NCI-H2227 treated with DMSO at 0.1 percent for 48 hours (cell line): ENCODE measurements around the gene TBC1D4.

ENCODE experiments used
- DNase-seq: peaks from one replicate; lab custom pipeline; 2025; lab: John Stamatoyannopoulos, UW

TBC1D4 gene, protein sequence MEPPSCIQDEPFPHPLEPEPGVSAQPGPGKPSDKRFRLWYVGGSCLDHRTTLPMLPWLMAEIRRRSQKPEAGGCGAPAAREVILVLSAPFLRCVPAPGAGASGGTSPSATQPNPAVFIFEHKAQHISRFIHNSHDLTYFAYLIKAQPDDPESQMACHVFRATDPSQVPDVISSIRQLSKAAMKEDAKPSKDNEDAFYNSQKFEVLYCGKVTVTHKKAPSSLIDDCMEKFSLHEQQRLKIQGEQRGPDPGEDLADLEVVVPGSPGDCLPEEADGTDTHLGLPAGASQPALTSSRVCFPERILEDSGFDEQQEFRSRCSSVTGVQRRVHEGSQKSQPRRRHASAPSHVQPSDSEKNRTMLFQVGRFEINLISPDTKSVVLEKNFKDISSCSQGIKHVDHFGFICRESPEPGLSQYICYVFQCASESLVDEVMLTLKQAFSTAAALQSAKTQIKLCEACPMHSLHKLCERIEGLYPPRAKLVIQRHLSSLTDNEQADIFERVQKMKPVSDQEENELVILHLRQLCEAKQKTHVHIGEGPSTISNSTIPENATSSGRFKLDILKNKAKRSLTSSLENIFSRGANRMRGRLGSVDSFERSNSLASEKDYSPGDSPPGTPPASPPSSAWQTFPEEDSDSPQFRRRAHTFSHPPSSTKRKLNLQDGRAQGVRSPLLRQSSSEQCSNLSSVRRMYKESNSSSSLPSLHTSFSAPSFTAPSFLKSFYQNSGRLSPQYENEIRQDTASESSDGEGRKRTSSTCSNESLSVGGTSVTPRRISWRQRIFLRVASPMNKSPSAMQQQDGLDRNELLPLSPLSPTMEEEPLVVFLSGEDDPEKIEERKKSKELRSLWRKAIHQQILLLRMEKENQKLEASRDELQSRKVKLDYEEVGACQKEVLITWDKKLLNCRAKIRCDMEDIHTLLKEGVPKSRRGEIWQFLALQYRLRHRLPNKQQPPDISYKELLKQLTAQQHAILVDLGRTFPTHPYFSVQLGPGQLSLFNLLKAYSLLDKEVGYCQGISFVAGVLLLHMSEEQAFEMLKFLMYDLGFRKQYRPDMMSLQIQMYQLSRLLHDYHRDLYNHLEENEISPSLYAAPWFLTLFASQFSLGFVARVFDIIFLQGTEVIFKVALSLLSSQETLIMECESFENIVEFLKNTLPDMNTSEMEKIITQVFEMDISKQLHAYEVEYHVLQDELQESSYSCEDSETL (N-terminal part only)

DNA sequence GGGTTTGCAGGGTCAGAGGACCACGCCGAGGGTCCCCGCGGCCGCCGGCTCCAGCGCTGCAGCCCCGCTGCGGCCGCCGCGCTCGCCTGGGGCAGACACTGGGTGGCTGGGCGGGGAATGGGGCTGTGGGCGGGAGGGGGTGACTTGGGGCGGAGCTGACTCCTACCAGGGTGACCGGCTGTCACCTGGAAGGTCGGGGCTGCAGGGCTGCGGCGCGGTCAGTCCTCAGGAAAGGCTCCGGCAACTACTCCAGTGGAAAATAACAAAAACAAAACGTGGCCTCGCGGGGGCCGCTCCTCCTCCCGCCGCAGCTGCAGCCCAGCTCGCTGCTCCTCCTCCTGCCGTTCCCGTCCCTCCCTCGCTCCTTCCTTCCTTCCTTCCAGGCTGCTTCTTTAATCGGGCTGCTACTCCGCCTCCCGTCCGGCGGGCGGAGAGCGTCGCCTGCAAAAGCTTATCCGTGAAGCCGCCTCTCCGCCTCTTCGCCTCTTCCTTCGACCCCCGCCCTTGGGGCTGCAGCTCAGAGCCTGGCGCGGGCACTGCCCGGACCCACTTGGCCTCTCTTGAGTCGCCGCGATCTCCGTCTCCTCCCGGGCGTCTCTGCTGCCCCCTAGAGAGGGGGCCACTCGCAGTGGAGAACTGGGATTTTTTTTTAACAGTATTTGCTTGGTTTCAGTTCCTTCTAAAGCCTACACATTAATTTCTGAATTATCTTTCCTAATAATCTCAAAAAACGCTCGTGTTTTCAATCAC lies at the start of gene TBC1D4:
Gene TBC1D4, minus strand, starts transcription at position 100 of the 750 bp plus-strand sequence. CDS start 402 bp downstream, outside the sequence.
- DNase-seq: peak; percentile 76

DNA sequence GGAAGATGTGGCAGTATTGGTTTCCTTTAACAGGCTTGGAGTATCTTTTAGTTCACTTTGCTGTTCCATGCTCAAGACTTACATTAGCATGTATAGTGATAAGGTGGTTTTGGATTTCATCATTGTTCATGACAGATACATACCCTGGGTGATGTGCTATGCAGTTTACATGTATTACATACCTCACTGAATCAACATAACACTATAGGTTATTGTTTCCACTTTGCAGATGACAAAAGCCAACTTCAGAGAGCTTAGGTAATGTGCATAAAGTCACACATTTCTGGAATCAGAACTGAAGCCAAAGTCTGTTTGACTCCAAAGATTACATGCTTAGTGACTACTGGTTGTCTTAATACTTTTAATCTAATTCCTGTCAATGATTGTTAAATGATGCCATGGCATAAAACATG lies 48.6 kb upstream of the TBC1D4 start:
- no peak for DNase-seq

DNA sequence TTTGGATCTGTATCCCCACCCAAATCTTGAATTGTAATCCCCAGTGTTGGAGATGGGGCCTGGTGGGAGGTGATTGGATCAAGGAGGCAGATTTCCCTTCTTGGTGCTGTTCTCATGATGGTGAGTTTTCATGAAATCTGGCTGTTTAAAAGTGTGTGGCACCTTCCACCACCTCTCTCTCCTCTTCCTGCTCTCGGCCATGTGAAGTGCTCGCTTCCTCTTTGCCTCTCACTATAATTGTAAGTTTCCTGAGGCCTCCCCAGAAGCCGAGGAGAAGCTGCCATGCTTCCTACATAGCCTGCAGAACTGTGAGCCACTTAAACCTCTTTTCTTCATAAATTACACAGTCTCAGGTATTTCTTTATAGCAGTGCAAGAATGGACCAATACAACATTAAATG lies 40.0 kb upstream of the TBC1D4 start:
- DNase-seq: no peak

DNA sequence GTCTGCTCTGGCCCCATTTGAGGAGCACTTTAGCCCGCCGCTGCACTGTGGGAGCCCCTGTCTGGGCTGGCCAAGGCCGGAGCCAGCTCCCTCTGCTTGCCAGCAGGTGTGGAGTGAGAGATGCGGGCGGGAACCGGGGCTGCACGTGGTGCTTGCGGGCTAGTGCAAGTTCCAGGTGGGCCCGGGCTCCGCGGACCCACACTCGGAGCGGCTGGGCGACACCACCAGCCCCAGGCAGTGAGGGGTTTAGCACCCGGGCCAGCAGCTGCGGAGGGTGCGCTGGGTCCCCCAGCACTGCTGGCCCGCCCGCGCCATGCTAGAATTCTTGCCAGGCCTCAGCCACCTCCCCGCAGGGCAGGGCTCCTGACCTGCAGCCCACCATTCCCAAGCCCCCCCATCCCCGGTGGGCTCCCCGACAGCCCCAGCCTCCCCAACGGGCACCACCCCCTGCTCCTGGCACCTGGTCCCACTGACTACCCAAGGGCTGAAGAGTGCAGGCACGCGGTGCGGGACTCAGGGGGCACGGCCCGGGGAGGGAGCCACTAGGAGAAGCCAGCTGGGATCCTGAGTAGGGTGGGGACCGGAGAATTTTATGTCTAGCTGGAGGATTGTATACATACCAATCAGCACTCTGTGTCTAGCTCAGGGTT lies 36.6 kb upstream of the TBC1D4 start:
- DNase-seq: no peak

DNA sequence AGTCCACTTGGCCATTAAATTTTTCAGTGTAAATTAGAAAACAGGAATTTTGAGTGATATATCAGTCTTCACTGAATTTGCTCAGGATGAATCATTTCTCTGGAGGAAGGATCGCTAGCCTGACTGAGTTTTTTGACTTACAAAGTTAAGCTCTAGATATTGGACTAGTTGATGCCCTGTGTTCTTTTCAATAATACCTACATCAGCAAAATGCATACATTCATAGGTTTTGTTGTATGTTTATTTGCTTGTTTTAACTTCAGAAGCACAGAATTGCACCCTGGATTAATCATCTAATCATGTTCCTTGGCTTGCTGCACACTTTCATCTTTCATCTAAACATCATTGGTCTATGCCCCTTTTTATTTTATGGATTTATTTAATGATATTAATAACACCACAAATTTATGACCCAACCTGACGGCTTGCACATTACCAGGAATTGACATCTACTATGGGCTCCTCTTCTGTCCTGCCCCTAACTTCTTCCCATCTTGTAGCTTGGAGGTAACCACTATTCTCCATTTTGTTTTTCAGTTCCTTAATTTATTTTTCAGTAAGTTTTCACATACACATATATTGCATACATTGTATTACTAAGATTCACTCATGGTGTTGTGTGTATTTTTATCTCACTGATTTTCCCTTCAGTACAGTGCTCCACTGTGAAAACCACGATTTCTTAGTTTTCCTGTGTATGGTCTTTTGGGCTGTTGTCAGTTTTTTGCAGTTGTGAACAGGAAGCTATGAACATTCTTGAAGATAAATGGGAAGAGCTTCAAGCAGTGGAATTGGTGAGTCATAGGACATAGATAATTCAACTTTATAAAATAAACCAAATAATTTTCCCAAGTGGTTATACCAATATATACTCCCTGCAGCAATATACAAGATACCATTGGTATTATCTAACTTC lies 32.4 kb upstream of the TBC1D4 start:
- DNase-seq: no peak

DNA sequence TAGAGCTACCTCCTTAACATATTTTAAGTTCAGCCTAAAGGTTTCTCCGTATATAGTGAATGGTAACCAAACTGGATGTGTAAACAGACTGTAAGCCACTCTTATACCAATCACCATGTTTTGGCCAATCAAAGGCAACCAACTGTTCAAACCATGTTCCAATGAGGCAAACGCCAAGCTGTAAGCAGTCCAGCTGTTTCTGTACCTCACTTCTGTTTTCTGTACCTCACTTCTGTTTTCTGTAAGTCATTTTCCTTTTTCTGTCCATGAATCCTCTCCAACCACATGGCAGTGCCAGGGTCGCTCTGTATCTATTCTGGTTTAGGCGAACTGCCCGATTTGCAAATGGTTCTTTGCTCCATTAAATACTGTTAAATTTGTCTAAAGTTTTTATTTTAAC lies 31.3 kb upstream of the TBC1D4 start:
- no peak for DNase-seq

DNA sequence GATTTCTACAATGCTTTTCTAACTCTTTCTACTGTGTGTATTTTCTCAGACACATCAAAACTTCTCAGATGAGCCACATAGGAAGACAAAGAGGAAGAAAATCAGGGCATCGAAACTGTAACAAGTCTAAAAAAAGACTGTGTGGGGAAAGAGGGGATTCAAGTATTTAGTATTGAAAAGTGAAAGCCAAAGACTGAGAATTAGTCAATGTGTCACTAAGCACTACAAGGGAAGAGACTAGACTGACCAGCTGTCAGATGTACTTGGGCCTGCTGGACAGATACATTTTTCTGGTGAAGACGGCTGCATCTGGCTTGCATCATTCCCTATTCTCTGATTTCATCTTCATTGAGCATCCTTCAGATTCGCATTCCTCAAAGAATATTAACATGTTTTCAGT lies 30.3 kb upstream of the TBC1D4 start:
- no peak for DNase-seq

DNA sequence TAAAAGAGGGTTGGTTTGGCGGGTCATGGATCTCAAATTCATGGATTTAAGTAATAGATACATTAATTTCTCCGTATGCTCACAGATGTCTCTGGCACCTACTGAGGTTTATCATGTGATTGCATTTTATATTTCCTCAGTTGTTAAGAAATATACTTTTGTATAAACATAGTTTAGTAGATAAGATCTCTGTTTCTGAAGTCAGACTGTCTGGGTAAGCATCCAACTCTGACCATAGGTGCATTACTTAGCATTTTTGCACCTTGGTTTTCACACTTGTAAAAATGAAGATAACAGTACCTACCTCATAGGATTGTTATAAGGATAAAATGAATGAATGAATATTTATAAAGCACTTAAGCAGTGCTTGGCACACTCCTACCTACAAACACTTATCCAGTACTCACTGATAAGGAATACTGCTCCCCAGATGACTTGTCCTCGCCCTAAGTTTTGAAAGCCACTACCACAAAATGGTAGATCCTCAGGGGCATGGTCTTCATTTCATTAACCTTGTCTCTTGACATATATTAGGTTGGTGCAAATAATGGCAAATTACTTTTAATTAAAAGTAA lies 29.2 kb upstream of the TBC1D4 start:
- DNase-seq: no peak

DNA sequence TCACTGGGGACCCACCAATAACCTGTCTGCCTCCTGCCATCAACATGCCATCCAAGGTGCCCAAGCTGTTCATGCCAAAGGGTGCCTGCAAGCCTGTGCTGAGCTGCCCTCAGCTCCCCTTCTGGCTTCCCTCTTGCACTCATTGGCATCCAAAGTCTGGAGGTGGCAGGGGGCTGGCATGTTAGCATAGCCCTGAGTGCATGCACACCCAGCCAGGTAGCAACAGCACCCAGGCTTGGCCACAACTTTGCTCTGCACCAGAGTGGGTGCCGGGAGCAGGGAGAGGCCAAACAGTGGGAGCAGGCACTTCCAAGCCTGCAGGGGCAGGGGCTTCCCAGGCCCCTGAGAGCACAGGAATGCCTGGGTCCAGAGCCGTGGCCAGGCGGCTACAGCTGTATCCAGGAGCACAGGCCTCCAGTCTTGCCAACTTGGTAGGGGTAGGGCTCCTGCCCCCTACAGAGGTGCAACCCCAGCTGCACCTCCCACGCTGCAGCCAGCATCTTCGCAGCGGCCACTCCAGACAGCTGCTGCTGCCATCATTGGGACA lies 26.1 kb upstream of the TBC1D4 start:
- no peak for DNase-seq

DNA sequence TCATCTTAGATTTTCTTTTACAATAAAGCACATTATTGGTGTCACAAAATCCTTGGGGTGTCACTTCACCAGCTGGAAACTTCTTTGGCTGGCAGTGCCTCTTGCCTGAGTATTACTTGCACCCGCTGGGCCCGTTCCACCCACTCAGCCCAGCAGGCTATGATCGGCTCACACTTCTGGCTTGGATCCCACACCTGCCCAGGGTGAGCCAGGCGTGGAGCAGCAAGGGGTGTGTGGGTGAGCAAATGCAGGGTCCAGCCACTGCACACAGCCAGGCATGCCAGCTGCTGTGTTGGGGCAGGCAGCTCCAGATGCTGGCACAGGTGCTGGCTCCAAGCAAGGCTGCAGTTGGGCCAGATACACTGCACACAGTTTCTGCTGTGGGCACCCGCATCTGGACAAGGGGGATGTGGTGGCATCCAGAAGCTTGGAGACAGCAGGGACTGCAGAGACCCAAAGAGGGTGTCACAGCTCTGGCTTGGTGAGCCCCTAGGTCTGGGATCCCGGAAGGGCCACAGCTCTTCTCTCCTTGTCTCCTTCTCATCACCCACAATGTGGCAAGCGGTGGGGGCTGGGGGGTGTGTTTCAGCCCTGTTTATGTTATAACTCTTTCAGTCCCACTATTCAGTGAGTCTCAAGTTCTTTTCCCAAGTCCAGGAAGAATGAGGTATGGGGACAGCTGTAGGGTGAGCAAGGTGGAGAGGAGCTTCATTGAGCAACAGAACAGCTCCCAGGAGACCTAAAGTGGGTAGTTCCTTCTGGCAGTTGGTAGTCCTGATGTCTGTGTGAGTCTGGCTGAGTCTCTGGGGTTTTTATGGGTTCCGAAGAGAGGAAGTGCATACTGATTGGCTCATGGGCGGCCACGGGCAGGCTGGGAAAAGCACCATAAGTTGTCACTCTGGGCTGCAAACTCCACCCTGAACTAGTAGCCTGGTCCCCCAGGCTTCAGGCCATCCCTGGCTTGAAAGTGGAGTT lies 25.3 kb upstream of the TBC1D4 start:
- DNase-seq: no peak

DNA sequence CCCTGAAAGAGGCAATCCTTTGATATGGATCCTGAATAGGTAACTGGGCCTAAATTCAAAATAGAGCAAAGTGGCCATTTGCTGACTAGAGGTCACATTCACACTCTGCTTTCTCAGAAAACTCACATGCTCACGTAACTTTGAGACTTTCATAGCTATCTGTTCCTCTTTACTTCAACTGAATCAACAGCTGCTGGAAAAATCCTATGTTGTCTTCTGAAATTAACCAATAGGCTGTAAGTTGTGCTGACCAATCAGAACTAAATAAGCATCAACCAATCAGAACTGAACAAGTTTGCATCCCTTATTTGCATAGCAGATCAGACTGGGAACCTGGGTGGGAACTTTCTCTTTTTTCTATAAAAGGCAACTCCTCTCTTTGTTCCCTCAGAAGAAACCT lies 24.0 kb upstream of the TBC1D4 start:
- DNase-seq: no peak

DNA sequence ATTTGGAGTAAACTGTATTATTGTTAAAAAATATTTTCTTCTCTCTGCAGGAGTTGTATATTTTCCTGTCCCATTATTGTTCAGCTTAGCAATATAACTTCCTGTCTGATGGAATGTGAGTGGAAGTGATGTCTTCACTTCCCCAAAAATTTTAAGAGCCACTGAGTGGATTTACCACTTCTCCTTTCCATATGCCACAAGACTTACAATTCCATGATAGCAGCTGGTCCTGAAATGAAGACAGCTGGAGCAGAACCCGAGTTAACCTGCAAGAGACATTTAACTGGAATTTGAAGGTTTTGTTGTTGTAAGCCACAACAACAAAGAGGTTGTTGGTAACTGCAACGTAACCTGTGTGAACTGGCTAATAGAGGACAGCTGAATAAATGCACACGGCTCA lies 23.4 kb upstream of the TBC1D4 start:
- no peak for DNase-seq

DNA sequence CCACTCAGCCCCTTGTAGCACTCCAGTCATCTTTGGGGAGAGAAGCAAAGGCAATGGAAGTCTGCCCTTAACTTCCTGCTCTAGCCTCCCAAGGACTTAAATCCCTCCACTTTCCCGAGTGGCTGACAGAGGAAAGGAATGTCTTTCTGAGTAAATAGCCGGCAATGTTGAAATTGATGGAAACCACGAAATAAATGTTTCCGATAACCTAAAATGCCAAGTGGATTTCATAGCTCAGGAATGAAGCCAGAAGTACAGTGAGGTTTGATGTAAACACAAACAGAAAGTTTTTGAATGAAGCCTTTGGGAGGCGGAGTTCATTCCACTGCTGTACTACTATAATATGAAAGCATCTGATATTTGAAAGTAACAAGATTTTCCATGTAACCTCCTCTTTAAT lies 14.0 kb upstream of the TBC1D4 start:
- DNase-seq: no peak

DNA sequence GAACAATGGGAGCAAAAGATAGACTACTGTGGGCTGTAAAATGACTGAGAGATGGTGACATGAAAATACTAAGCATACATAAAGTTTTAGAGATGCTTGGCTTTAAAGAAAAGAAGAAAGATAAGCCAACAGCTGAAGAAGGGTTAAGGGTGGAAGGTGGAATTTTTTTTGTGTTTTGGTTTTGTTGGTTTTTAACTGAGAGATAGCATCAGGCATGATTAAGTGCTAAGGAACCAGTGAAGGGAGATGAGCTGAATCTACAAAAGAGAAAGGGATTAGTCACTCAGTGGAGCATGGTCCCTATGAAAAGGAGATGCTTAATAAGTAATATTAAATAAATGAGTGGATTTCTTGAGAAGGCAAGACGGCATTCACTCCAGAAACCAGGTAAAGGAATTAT lies 12.5 kb upstream of the TBC1D4 start:
- DNase-seq: no peak

DNA sequence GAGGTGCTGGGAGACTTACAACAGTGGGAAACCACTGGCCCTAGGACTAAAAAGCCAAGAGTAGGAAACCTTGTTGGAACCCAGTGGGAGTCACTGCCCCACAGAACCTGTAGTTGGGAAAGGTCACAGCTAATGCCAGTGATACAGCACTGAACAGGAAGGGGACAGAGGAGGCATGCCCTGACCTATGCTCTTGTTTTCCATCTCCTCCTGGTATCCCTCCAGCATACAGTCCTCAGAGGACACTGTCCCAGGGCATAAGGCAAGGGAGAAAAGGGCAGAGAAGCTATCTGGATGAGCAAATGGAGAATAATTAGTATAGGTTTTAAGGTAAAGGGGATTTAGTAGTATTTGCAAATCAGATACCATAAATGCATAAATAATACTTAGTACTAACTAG lies 11.2 kb upstream of the TBC1D4 start:
- no peak for DNase-seq

DNA sequence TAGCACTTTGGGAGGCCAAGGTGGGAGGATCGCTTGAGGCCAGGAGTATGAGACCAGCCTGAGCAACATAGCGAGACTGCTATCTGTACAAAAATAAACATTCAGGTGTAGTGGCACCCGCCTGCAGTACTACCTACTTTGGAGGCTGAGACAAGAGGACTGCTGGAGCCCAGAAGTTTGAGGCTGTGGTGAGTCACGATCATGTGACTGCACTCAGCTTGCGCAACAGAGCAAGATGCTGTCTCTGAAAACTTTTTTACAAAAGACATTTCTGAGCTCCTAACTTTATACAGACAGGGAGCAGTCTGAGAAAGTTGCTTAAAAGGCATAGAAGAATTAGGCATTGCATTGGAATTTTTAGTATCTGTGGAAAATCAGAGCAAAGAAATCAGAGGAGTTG lies 10.4 kb upstream of the TBC1D4 start:
- no peak for DNase-seq

DNA sequence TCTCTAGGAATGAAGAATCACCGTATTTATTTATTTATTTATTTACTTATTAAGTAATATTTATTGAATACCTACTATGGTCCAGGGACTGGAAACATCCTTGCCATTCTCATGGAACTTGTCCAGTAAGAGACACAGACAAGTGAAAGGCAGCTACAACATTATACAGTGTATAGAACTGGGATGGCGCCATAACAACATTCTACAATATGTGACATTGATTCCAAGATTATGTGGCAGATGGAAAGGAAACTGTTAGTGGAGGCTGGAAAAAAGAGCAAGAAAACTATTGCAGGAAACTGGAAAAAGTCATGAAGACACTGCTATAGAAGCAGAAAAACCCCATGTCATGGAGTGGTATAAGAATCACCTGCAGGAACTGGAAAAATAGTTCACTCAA lies 9.4 kb upstream of the TBC1D4 start:
- DNase-seq: no peak
